IMR-90 (cell line): ENCODE results near the gene VEZT. TPM values are rescaled to one million over a fixed set of nuclear protein-coding genes. Genes with fewer than 3 reads are reported as not detected.
"Not testable (repeated sequence)": the region's sequence is repeated elsewhere in the genome, so short reads cannot be mapped to it uniquely, and the experiment has no call there.

Experiments
- ATAC-seq: fragments of 200-7000 bp; cut with Tn5 transposase; 2 replicates; pipeline ENCODE4 v1.9.1; 2020; ENCODE audit warnings: low read depth, mild to moderate bottlenecking, moderate library complexity
- BruUV-seq: library from RNA; stranded (reverse); fragments of 400-500 nt; replicated peaks from 2 replicates; lab custom pipeline; 2021; lab: Mats Ljungman, UMichigan
- CTCF ChIA-PET: fragments of 300-600 bp; formaldehyde crosslinking; extraction: SDS; loops from one replicate; lab custom pipeline; 2021; ENCODE audit warnings: antibody characterized with exemption; lab: Yijun Ruan, JAX
- POLR2A ChIA-PET: fragments of 300-600 bp; sonication (Branson Sonifier 250); formaldehyde crosslinking; loops from one replicate; lab custom pipeline; 2022; ENCODE audit warnings: antibody characterized with exemption; ENCODE audit not compliant: unreplicated experiment; lab: Charles Lee
- DNase-seq: peaks from one replicate; pipeline ENCODE4 v3.0.0; 2013
- H2AFZ ChIP-seq: replicated peaks from 2 replicates; pipeline ENCODE3; 2013; ENCODE audit warnings: low read length, mild to moderate bottlenecking; ENCODE audit not compliant: poor library complexity
- H2AK5ac ChIP-seq: 2 replicates; pipeline ENCODE4 v1.6.1; 2013; ENCODE audit warnings: low read depth, low read length, inconsistent platforms
- H2AK9ac ChIP-seq: replicated peaks from 2 replicates; pipeline ENCODE3; 2013; ENCODE audit warnings: mild to moderate bottlenecking, low read depth, low read length, moderate library complexity; ENCODE audit not compliant: poor library complexity
- H2BK120ac ChIP-seq: 2 replicates; pipeline ENCODE4 v1.6.1; 2013; ENCODE audit warnings: low read depth, low read length, inconsistent platforms
- H2BK15ac ChIP-seq: 3 replicates; pipeline ENCODE4 v1.6.1; 2013; ENCODE audit warnings: low read depth, low read length, inconsistent platforms
- H2BK20ac ChIP-seq: 2 replicates; pipeline ENCODE4 v1.6.1; 2013; ENCODE audit warnings: low read depth, mild to moderate bottlenecking, inconsistent platforms, low read length, moderate library complexity
- H2BK5ac ChIP-seq: 2 replicates; pipeline ENCODE4 v1.6.1; 2013; ENCODE audit warnings: mild to moderate bottlenecking, low read depth, low read length, inconsistent platforms; ENCODE audit not compliant: poor library complexity, severe bottlenecking
- H3K14ac ChIP-seq: replicated peaks from 2 replicates; pipeline ENCODE4 v1.6.1; 2013; ENCODE audit warnings: low read depth, low read length, inconsistent platforms
- H3K18ac ChIP-seq: 2 replicates; pipeline ENCODE4 v1.6.1; 2013; ENCODE audit warnings: low read depth, low read length, control low read depth
- H3K23ac ChIP-seq: 2 replicates; pipeline ENCODE4 v1.6.1; 2013; ENCODE audit warnings: low read depth, low read length, inconsistent platforms
- H3K27ac ChIP-seq: 2 replicates; pipeline ENCODE4 v1.5.1; 2013; ENCODE audit warnings: mild to moderate bottlenecking, control low read depth, low read length; ENCODE audit not compliant: insufficient read depth
- H3K27me3 ChIP-seq: 2 replicates; pipeline ENCODE4 v1.6.1; 2013; ENCODE audit warnings: low read length; ENCODE audit not compliant: control insufficient read depth, insufficient read depth
- H3K36me3 ChIP-seq: 2 replicates; pipeline ENCODE4 v1.6.1; 2013; ENCODE audit warnings: low read length, mixed read lengths; ENCODE audit not compliant: control insufficient read depth, insufficient read depth
- H3K4ac ChIP-seq: 2 replicates; pipeline ENCODE4 v1.6.1; 2013; ENCODE audit warnings: low read depth, low read length, inconsistent platforms
- H3K4me1 ChIP-seq: 2 replicates; pipeline ENCODE4 v1.6.1; 2013; ENCODE audit warnings: low read length, mixed read lengths; ENCODE audit not compliant: control insufficient read depth, insufficient read depth
- H3K4me2 ChIP-seq: 2 replicates; pipeline ENCODE4 v1.6.1; 2013; ENCODE audit warnings: low read depth, mild to moderate bottlenecking, control low read depth, low read length, moderate library complexity
- H3K4me3 ChIP-seq: 2 replicates; pipeline ENCODE4 v1.5.1; 2013; ENCODE audit warnings: low read depth, mild to moderate bottlenecking, control low read depth, low read length, moderate library complexity; ENCODE audit not compliant: insufficient read depth
- H3K56ac ChIP-seq: 2 replicates; pipeline ENCODE4 v1.6.1; 2013; ENCODE audit warnings: low read length, inconsistent platforms; ENCODE audit not compliant: insufficient read depth; ENCODE audit errors: extremely low read depth
- H3K79me1 ChIP-seq, 2 experiments: 2 replicates each; pipeline ENCODE4 v1.6.1; 2013; ENCODE audit warnings: low read length in 2 of 2, inconsistent platforms in 1 of 2, low read depth in 1 of 2
- H3K9ac ChIP-seq: 2 replicates; pipeline ENCODE4 v1.6.1; 2013; ENCODE audit warnings: low read depth, low read length, control low read depth
- H3K9me1 ChIP-seq: 2 replicates; pipeline ENCODE4 v1.6.1; 2013; ENCODE audit warnings: low read length, inconsistent platforms; ENCODE audit not compliant: insufficient read depth
- H3K9me3 ChIP-seq: 2 replicates; pipeline ENCODE4 v1.6.1; 2013; ENCODE audit warnings: low read length; ENCODE audit not compliant: control insufficient read depth, insufficient read depth
- H4K20me1 ChIP-seq: 2 replicates; pipeline ENCODE4 v1.6.1; 2013; ENCODE audit warnings: low read length, inconsistent platforms; ENCODE audit not compliant: insufficient read depth
- H4K5ac ChIP-seq: 2 replicates; pipeline ENCODE4 v1.6.1; 2013; ENCODE audit warnings: mild to moderate bottlenecking, low read depth, low read length, control low read depth
- H4K8ac ChIP-seq, 2 experiments: 2 replicates each; pipeline ENCODE4 v1.6.1; 2013; ENCODE audit warnings: low read depth in 2 of 2, low read length in 2 of 2, control low read depth in 1 of 2, inconsistent platforms in 1 of 2
- H4K91ac ChIP-seq: 2 replicates; pipeline ENCODE4 v1.6.1; 2013; ENCODE audit warnings: low read depth, low read length, inconsistent platforms; ENCODE audit not compliant: insufficient read depth
- WGBS, 2 experiments: methylation state at CpG; one replicate each; pipeline versions ENCODE4 v1.1.5 to v1.1.7; 2013; ENCODE audit warnings: missing lambda C conversion rate in 2 of 2; ENCODE audit not compliant: insufficient read length in 1 of 2; ENCODE audit errors: extremely low coverage in 2 of 2; 5-methylcytosine and 5-hydroxymethylcytosine counted together
- dilution Hi-C: fragments of 300-500 bp; cut with HindIII; formaldehyde crosslinking; loops from one replicate; pipeline ENCODE4 v1.14.3; 2018; ENCODE audit warnings: low sequenced_read_pairs; ENCODE audit not compliant: unreplicated experiment
- in situ Hi-C: fragments of 300-500 bp; cut with MboI; formaldehyde crosslinking; loops from 3 replicates; pipeline ENCODE4 v1.14.3; 2019; ENCODE audit warnings: low sequenced_read_pairs, inconsistent platforms, mixed read lengths
- intact Hi-C: fragments of 100-400 bp; cut with micrococcal nuclease; formaldehyde crosslinking; loops from 2 replicates; pipeline ENCODE4 v1.10.0; 2022
- polyA plus RNA-seq, 3 experiments: library from polyadenylated mRNA; depleted of rRNA; stranded (reverse); fragments of >200 nt; gene quantifications; 2 replicates each; pipeline ENCODE4 v1.2.3, GENCODE V29; 2012; ENCODE audit warnings: low replicate concordance in 1 of 3
- total RNA-seq: library from RNA; depleted of rRNA; stranded (reverse); fragments of >200 nt; gene quantifications from 2 replicates; pipeline ENCODE4 v1.2.3, GENCODE V29; 2012

The VEZT gene
- total and polyA plus RNA-seq, 2 of the 4 experiments (the other 2 are of a cell fraction): 54.5 to 90.2 TPM

DNA sequence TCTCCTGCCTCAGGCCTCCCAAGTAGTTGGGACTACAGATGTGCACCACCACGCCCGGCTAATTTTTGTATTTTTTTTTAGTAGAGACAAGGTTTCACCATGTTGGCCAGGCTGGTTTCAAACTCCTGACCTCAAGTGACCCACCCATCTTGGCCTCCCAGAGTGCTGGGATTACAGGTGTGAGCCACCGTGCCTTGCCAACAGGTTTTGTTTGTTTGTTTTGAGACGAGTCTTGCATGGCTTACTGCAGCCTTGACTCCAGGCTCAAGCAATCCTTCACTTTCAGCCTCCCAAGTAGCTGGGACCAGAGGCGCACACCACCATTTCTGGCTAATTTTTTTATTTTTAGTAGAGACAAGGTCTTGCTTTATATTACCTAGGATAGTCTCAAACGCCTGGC is 23.5 kb downstream of the VEZT start:
- H3K9ac ChIP-seq, H3K4me1 ChIP-seq, H2BK5ac ChIP-seq, dilution Hi-C loops, intact Hi-C loops, H3K4ac ChIP-seq, H2BK120ac ChIP-seq, H4K91ac ChIP-seq, H2BK15ac ChIP-seq, ATAC-seq, BruUV-seq, POLR2A ChIA-PET, H3K56ac ChIP-seq, H2AK9ac ChIP-seq, H3K4me3 ChIP-seq, H3K18ac ChIP-seq, H3K36me3 ChIP-seq, H2AFZ ChIP-seq, H3K9me3 ChIP-seq, H3K4me2 ChIP-seq, DNase-seq, H3K23ac ChIP-seq, H3K27me3 ChIP-seq, H3K14ac ChIP-seq, H4K8ac ChIP-seq, H4K20me1 ChIP-seq, H2BK20ac ChIP-seq, in situ Hi-C loops, H4K5ac ChIP-seq, H2AK5ac ChIP-seq, H3K27ac ChIP-seq, CTCF ChIA-PET: not testable (repeated sequence)
- H3K79me1 ChIP-seq: peaks cover 34 to 65% of the 10 kb centered on the region in 2 experiments
- no CpG with 5 or more reads among the region's 6 CpGs for WGBS, 2 experiments
- H3K9me1 ChIP-seq: peaks cover 11% of the 10 kb centered on the region
